WERI-Rb-1 (cell line): Measurements from ENCODE around the gene SMYD3.

Source experiments
- DNase-seq: peaks from one replicate; pipeline ENCODE4 v3.0.0-alpha.2; 2020
- H3K27ac ChIP-seq: fragments of 250-450 bp; sonication (Bioruptor Pico); 2 replicates; pipeline ENCODE4 v1.5.1; 2020; ENCODE audit warnings: mild to moderate bottlenecking, moderate library complexity
- H3K27me3 ChIP-seq: fragments of 250-450 bp; sonication (Bioruptor Pico); 2 replicates; pipeline ENCODE4 v1.5.1; 2021; ENCODE audit warnings: mild to moderate bottlenecking, low read depth, moderate library complexity; ENCODE audit not compliant: insufficient read depth, severe bottlenecking
- H3K36me3 ChIP-seq: fragments of 250-450 bp; sonication (Bioruptor Pico); 2 replicates; pipeline ENCODE4 v1.5.1; 2020; ENCODE audit warnings: mild to moderate bottlenecking, moderate library complexity
- H3K4me3 ChIP-seq: 2 replicates; pipeline ENCODE4 v1.5.1; 2011; ENCODE audit warnings: low read depth, mild to moderate bottlenecking, control low read depth, low read length
- H3K9me3 ChIP-seq: fragments of 250-450 bp; sonication (Bioruptor Pico); 2 replicates; pipeline ENCODE4 v1.5.1; 2021; ENCODE audit warnings: mild to moderate bottlenecking, moderate library complexity; ENCODE audit not compliant: severe bottlenecking
- TF ChIP-seq, protein P1 (sequence below): IDR thresholded peaks from 2 replicates; pipeline ENCODE4 v1.5.1; 2011; ENCODE audit warnings: low read depth, mild to moderate bottlenecking, control low read depth, inconsistent platforms, low read length

SMYD3 gene

GRCh38 chr1:245915406-245915805 is 591.7 kb downstream of the SMYD3 start:
- no peak overlapping the region for H3K4me3 ChIP-seq
- no peaks in the 10 kb centered on the region for H3K36me3 ChIP-seq
- TF ChIP-seq, protein P1, sequence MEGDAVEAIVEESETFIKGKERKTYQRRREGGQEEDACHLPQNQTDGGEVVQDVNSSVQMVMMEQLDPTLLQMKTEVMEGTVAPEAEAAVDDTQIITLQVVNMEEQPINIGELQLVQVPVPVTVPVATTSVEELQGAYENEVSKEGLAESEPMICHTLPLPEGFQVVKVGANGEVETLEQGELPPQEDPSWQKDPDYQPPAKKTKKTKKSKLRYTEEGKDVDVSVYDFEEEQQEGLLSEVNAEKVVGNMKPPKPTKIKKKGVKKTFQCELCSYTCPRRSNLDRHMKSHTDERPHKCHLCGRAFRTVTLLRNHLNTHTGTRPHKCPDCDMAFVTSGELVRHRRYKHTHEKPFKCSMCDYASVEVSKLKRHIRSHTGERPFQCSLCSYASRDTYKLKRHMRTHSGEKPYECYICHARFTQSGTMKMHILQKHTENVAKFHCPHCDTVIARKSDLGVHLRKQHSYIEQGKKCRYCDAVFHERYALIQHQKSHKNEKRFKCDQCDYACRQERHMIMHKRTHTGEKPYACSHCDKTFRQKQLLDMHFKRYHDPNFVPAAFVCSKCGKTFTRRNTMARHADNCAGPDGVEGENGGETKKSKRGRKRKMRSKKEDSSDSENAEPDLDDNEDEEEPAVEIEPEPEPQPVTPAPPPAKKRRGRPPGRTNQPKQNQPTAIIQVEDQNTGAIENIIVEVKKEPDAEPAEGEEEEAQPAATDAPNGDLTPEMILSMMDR: no peak
- H3K27me3 ChIP-seq: no peaks in the 10 kb centered on the region
- H3K9me3 ChIP-seq: no peaks in the 10 kb centered on the region
- no peak overlapping the region for H3K27ac ChIP-seq
- DNase-seq: no peak

DNA sequence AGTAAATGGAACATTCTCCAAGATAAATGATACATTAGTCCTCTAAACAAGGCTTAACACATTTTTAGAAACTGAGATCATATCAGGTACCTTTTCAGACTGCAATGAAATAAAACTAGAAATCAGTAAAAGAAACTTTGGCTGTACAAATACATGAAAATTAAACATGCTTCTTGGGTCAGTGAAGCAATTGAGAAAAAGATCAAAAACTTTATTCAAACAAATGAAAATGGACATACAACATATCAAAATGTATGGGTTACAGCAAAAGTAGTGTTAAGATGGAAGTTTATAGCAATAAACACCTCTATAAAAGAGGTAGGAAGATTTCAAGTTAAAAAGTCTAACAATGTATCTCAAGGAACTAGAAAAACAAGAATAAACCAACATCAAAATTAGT is 598.5 kb downstream of the SMYD3 start:
- Histone ChIP-seq H3K9me3 (no peaks in the 10 kb centered on the region), H3K27ac (no peak overlapping the region), H3K4me3 (no peak overlapping the region), H3K27me3 (no peaks in the 10 kb centered on the region), H3K36me3 (no peaks in the 10 kb centered on the region)
- TF ChIP-seq, protein P1: no peak
- DNase-seq: no peak

GRCh38 chr1:245906207-245906606 is 600.9 kb downstream of the SMYD3 start:
- no peak for DNase-seq
- no peaks in the 10 kb centered on the region for H3K27me3 ChIP-seq
- no peaks in the 10 kb centered on the region for H3K9me3 ChIP-seq
- TF ChIP-seq, protein P1: no peak
- H3K4me3 ChIP-seq: no peak overlapping the region
- no peaks in the 10 kb centered on the region for H3K36me3 ChIP-seq
- H3K27ac ChIP-seq: no peak overlapping the region

- Histone ChIP-seq H3K27me3 (no peaks in the 10 kb centered on the region), H3K36me3 (no peaks in the 10 kb centered on the region), H3K4me3 (no peak overlapping the region), H3K27ac (no peak overlapping the region), H3K9me3 (no peaks in the 10 kb centered on the region)
- TF ChIP-seq, protein P1: no peak
- no peak for DNase-seq
Measured at GRCh38 chr1:245903851-245904250, 603.2 kb downstream of the SMYD3 start.

DNA sequence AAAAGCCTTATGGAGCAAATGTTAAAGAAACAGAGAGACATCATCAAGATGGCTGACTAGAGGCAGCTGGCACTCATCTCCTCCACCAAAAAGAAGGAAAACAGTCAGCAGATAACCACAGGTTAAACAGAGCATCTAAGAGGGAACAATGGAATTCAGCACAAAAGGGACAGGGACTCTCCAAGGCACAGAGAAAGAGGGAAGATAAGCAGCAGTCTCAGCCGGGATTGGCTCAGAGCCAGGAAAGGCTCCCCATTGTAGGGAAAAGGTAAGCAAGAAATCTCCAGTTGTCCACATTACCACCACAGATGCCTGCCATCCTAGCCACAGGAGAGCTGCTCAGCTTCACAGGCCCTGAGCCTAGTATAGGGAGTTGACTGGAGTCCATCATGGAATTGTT is 605.5 kb downstream of the SMYD3 start:
- DNase-seq: no peak
- no peaks in the 10 kb centered on the region for H3K27me3 ChIP-seq
- TF ChIP-seq, protein P1: no peak
- H3K36me3 ChIP-seq: no peaks in the 10 kb centered on the region
- H3K4me3 ChIP-seq: no peak overlapping the region
- H3K9me3 ChIP-seq: no peaks in the 10 kb centered on the region
- no peak overlapping the region for H3K27ac ChIP-seq

DNA sequence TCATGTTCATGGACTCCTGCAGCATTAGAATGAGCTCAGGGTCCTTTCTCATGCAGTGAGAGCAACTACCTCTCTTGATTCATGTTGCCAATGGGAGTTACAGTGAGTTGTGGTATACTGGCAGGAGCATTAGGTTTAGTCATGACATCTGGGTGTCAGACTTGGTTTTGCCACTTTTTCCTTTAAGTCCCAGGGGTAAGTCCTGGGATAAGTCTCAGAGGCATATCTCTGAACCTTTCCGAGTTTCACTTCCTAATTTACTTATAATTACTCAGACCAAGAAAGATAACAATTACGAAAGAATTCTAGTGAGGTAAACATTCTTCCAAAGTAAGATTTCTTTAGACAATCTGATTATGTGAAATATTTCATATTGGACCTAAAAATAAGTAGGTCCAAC is 606.0 kb downstream of the SMYD3 start:
- Histone ChIP-seq H3K27me3 (no peaks in the 10 kb centered on the region), H3K27ac (no peak overlapping the region), H3K36me3 (no peaks in the 10 kb centered on the region), H3K9me3 (no peaks in the 10 kb centered on the region), H3K4me3 (no peak overlapping the region)
- no peak for DNase-seq
- TF ChIP-seq, protein P1: no peak
